Hindlimb muscle (tissue), 1 donor: ENCODE data around the gene YBX2. TPM values are rescaled to one million over a fixed set of nuclear protein-coding genes. Genes with fewer than 3 reads are reported as not detected.
"Not testable (repeated sequence)": the region's sequence is repeated elsewhere in the genome, so short reads cannot be mapped to it uniquely, and the experiment has no call there.

ENCODE experiments used
- DNase-seq: peaks from one replicate; pipeline ENCODE4 v3.0.0-alpha.2; 2013
- polyA plus RNA-seq: library from polyadenylated mRNA; unstranded; fragments of 120-200 nt; gene quantifications from one replicate; pipeline ENCODE4 v1.2.1, GENCODE V29; 2013; ENCODE audit not compliant: insufficient read length

YBX2 gene
- polyA plus RNA-seq, result 3.6 TPM

- peak; percentile 45 for DNase-seq
Measured at GRCh38 chr17:7294614-7295153, at the start of gene YBX2. Gene YBX2, minus strand, starts transcription at chr17:7294639. Its CDS starts 139 bp downstream, at chr17:7294500.

GRCh38 chr17:7343250-7343649 lies 48.8 kb upstream of the YBX2 start:
- no peak for DNase-seq

- DNase-seq, result no peak
Measured at GRCh38 chr17:7341842-7342241, 47.4 kb upstream of the YBX2 start.

GRCh38 chr17:7340179-7340578 lies 45.7 kb upstream of the YBX2 start:
- DNase-seq, result no peak

- not testable (repeated sequence) for DNase-seq
Measured at GRCh38 chr17:7337600-7337999, 43.2 kb upstream of the YBX2 start.

GRCh38 chr17:7336240-7337175 lies 42.1 kb upstream of the YBX2 start, which contains the start of gene ACAP1:
Gene ACAP1, plus strand, starts transcription at chr17:7336529. Its CDS starts 206 bp downstream, at chr17:7336735.
- no peak for DNase-seq

GRCh38 chr17:7335765-7336164 lies 41.3 kb upstream of the YBX2 start:
- not testable (repeated sequence) for DNase-seq

- DNase-seq, result no peak
Measured at GRCh38 chr17:7334938-7335538, 40.6 kb upstream of the YBX2 start.

GRCh38 chr17:7332600-7333069 lies 38.2 kb upstream of the YBX2 start:
- DNase-seq, result not testable (repeated sequence)

GRCh38 chr17:7332111-7332510 lies 37.7 kb upstream of the YBX2 start:
- no peak for DNase-seq

- DNase-seq, result no peak
Measured at GRCh38 chr17:7330638-7331015, 36.2 kb upstream of the YBX2 start.

GRCh38 chr17:7329997-7330637 lies 35.7 kb upstream of the YBX2 start:
- peak; percentile 90 for DNase-seq

- DNase-seq, result peak; percentile 99
Measured at GRCh38 chr17:7329374-7329996, 35.0 kb upstream of the YBX2 start.

- no peak for DNase-seq
Measured at GRCh38 chr17:7328840-7329373, 34.5 kb upstream of the YBX2 start, which contains the start of gene NEURL4. Gene NEURL4, minus strand, starts transcription at chr17:7329335. Its CDS starts 23 bp downstream, at chr17:7329312.

GRCh38 chr17:7328009-7328408 lies 33.6 kb upstream of the YBX2 start:
- no peak for DNase-seq

GRCh38 chr17:7327501-7327900 lies 33.1 kb upstream of the YBX2 start:
- no peak for DNase-seq

- DNase-seq, result no peak
Measured at GRCh38 chr17:7327056-7327455, 32.6 kb upstream of the YBX2 start.

- no peak for DNase-seq
Measured at GRCh38 chr17:7326186-7326585, 31.7 kb upstream of the YBX2 start.

GRCh38 chr17:7325031-7325528 lies 30.6 kb upstream of the YBX2 start:
- no peak for DNase-seq

GRCh38 chr17:7324438-7324779 lies 30.0 kb upstream of the YBX2 start:
- no peak for DNase-seq

- no peak for DNase-seq
Measured at GRCh38 chr17:7323731-7324437, 29.4 kb upstream of the YBX2 start.
